Measurements from ENCODE around the gene ADIPOR2.

Gene ADIPOR2

DNA sequence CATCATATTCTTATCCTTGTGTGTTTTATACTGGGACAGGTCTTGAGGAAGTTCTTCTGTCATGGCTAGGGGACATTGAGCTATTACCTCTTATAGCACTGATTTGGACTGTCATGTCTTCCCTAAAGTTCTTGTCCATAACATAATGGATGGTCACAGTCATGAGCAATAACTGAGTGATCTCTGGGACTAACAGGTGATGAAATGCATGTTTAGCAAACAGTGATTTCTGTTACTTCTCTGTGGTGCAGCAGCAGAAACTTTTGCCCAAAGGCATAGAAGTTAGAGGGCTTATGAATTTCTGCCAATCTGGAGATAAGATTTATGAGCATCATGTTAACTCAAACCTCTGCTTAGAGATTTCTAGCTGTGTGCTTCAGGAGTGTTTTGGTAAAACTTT lies 5.9 kb downstream of the ADIPOR2 start:
- ChIA-PET POLR2A (no interaction called here), CTCF (interaction anchor here (1.7 to 2.5 kb wide), 2 partner anchors 10 to 94 kb away, joined by 5 to 7 read pairs; no protein-coding TSS in a partner anchor)
- TF ChIP-seq, protein P1, sequence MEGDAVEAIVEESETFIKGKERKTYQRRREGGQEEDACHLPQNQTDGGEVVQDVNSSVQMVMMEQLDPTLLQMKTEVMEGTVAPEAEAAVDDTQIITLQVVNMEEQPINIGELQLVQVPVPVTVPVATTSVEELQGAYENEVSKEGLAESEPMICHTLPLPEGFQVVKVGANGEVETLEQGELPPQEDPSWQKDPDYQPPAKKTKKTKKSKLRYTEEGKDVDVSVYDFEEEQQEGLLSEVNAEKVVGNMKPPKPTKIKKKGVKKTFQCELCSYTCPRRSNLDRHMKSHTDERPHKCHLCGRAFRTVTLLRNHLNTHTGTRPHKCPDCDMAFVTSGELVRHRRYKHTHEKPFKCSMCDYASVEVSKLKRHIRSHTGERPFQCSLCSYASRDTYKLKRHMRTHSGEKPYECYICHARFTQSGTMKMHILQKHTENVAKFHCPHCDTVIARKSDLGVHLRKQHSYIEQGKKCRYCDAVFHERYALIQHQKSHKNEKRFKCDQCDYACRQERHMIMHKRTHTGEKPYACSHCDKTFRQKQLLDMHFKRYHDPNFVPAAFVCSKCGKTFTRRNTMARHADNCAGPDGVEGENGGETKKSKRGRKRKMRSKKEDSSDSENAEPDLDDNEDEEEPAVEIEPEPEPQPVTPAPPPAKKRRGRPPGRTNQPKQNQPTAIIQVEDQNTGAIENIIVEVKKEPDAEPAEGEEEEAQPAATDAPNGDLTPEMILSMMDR (IDR thresholded peaks at IDR 0.05; ENCODE audit: insufficient read depth, low read length, missing control alignments): no peak
- no peak overlapping the region for H3K4me3 ChIP-seq (ENCODE audit: low read depth, low read length)
- DNase-seq (ENCODE audit: low read depth, low spot score): no peak

DNA sequence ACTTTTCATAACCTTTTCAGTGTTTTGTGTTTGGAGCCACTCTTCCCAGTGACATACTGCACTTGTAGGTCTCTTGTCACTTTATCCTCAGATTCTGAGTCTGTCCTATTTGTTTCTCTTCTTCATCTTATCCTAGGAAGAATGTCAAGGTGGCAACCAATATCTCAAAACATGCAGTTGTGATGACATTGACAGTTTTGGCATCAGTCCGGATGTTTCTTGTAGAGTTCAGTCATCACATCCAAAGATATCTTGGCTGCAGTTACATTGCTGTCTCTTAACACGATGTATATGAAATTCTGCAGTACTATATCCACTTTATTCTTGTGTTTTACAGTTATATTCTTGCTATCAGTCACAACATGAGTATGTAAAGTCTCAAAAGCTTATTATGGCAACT lies 6.4 kb downstream of the ADIPOR2 start:
- CTCF ChIA-PET: interaction anchor here (1.1 to 2.5 kb wide), 3 partner anchors 10 to 94 kb away, joined by 3 to 7 read pairs (median 5); no protein-coding TSS in a partner anchor
- POLR2A ChIA-PET: no interaction called here
- TF ChIP-seq, protein P1 (IDR thresholded peaks at IDR 0.05; ENCODE audit: insufficient read depth, low read length, missing control alignments): no peak
- no peak overlapping the region for H3K4me3 ChIP-seq (ENCODE audit: low read depth, low read length)
- no peak for DNase-seq (ENCODE audit: low read depth, low spot score)

DNA sequence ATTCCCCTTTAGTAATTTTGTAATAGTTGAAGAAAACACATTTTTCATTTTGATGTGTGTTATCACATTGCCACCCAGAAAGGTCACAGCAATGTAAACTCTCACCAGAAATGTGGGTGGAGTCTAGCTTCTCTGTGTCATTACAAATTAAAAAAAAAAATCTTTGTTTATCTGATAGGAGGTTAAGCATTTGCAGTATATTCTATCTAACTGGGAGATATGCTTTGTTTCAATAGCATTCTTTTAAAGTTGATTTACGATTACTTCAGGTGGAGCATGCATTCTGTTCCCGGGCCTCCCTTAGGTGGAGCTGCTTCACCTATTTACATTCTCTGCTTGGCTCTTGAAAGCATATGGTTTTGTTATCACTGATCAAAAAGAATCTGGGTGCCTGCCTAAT lies 7.8 kb downstream of the ADIPOR2 start:
- no peak for DNase-seq (ENCODE audit: low read depth, low spot score)
- no peak overlapping the region for H3K4me3 ChIP-seq (ENCODE audit: low read depth, low read length)
- TF ChIP-seq, protein P1 (IDR thresholded peaks at IDR 0.05; ENCODE audit: insufficient read depth, low read length, missing control alignments): no peak
- ChIA-PET POLR2A (no interaction called here), CTCF (interaction anchor here (0.6 to 1.3 kb wide), 2 partner anchors 53 to 241 kb away, joined by 3 to 4 read pairs; no protein-coding TSS in a partner anchor)

DNA sequence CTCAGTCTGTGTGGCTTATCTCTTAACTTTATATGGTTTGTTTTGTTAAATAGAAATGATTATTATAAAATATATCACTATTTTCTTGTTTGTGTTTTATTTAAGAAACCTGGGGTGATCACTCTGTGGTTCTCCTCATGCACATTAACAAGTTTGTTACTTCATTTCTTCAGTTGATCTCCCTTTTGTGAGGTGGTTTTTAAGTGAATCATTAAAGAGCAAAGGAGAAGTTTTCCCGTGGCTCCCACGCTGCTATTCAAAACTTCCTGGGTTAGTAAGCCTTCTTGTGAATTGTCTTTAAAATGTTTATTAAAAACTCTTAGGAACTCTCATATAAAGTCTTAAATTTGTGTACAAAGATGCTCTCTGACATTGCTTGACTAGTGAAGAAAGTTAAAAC lies 11.8 kb downstream of the ADIPOR2 start:
- TF ChIP-seq, protein P1 (IDR thresholded peaks at IDR 0.05; ENCODE audit: insufficient read depth, low read length, missing control alignments): no peak
- CTCF ChIA-PET: no interaction called here
- H3K4me3 ChIP-seq (ENCODE audit: low read depth, low read length): no peak overlapping the region
- DNase-seq (ENCODE audit: low read depth, low spot score): no peak
- POLR2A ChIA-PET: no interaction called here

DNA sequence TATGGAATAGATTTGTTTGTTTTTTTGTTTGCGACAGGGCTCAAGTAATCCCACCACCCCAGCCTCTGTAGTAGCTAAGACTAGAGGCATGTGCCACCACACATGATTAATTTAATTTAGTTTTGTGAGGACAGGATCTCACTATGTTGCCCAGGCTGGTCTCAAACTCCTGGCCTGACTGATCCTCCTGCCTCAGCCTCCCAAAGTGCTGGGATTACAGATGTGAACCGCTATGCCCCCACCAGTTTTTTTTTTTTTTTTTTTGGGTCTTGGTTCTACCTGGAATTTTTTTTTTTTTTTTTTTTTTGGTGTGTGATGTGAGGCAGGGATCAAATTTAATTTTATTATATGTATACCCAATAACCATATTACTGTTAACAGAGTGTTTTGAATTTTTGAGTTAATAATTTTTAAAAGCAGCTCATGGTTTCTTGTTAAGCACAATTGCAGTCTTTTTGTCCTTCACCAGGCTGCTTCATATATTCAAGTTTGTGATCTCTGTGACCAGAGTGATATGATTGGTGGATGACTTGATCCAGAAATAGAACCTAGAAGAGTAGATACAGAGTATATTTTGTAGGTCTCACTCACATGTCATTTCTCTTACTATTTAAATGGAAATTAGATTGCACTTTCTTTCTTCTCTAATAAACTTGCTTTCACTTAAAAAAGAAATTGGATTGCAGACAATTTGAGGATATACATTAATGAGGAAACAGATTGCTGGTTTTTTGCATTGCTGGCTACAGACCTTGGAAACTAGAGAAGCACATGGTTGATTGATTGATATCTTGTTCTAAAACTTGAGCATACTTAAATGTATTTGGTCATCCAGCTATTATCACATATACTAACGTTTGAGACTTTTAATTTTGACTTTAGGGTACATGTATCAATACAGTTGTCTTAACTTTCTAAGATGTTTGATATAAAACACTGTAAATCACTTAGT lies 13.2 kb downstream of the ADIPOR2 start:
- H3K4me3 ChIP-seq (ENCODE audit: low read depth, low read length): no peak overlapping the region
- ChIA-PET POLR2A (no interaction called here), CTCF (no interaction called here)
- no peak for DNase-seq (ENCODE audit: low read depth, low spot score)
- TF ChIP-seq, protein P1 (IDR thresholded peaks at IDR 0.05; ENCODE audit: insufficient read depth, low read length, missing control alignments): no peak

Data from AG04449 (cell line).